HCT116 (cell line): ENCODE results near the gene EGF. TPM values are rescaled to one million over a fixed set of nuclear protein-coding genes. Genes with fewer than 3 reads are reported as not detected.

Experiments
- ATAC-seq: fragments of 200-7000 bp; cut with Tn5 transposase; 2 replicates; pipeline ENCODE4 v1.9.1; 2020; ENCODE audit warnings: mild to moderate bottlenecking, moderate library complexity
- BruUV-seq: library from RNA; stranded (reverse); fragments of 400-500 nt; replicated peaks from 2 replicates; lab custom pipeline; 2021; lab: Mats Ljungman, UMichigan
- CTCF ChIA-PET: fragments of 300-600 bp; sonication (Branson Sonifier 250); formaldehyde crosslinking; loops from one replicate; lab custom pipeline; 2021; ENCODE audit warnings: antibody characterized with exemption; lab: Charles Lee
- POLR2A ChIA-PET: fragments of 300-600, 350-600 bp; sonication (Branson Sonifier 250); formaldehyde crosslinking; loops from one replicate; lab custom pipeline; 2021; ENCODE audit warnings: antibody characterized with exemption; lab: Charles Lee
- RAD21 ChIA-PET, 2 experiments: fragments of 300-600 bp; sonication (Branson Sonifier 250); formaldehyde crosslinking; loops; one replicate each; lab custom pipeline; 2023; ENCODE audit warnings: low total read pairs in 2 of 2; ENCODE audit not compliant: uncharacterized antibody in 2 of 2, unreplicated experiment in 2 of 2, low non-redundant PET in 1 of 2; lab: Charles Lee
- DNase-seq: peaks from one replicate; pipeline ENCODE4 v3.0.0-alpha.2; 2010; ENCODE audit warnings: low read depth, low spot score
- H2AFZ ChIP-seq: fragments of 200-600 bp; shearing (Covaris generic), sonication (generic); 2 replicates; pipeline ENCODE4 v1.6.1; 2017; ENCODE audit warnings: low read depth, mixed run types, mixed read lengths, antibody characterized with exemption, low read length; ENCODE audit not compliant: poor library complexity, severe bottlenecking
- H3K27ac ChIP-seq: 2 replicates; pipeline ENCODE4 v1.5.1; 2012; ENCODE audit warnings: low read depth, low read length
- H3K27me3 ChIP-seq: fragments of 200-600 bp; sonication (generic); 2 replicates; pipeline ENCODE4 v1.6.1; 2016; ENCODE audit warnings: mixed run types, low read length, mixed read lengths; ENCODE audit not compliant: insufficient read depth
- H3K36me3 ChIP-seq, 2 experiments: fragments of 200-500 bp in 1 of 2; fragments of 200-600 bp in 1 of 2; sonication (Bioruptor generic) in 1 of 2; sonication (generic) in 1 of 2; 2 replicates each; pipeline versions ENCODE4 v1.5.1 to v1.6.1; 2014 to 2016; ENCODE audit warnings: low read length in 2 of 2, inconsistent platforms in 1 of 2, mixed read lengths in 1 of 2, mixed run types in 1 of 2; ENCODE audit not compliant: insufficient read depth in 2 of 2, control insufficient read depth in 1 of 2
- H3K4me1 ChIP-seq, 2 experiments: fragments of 200-600 bp in 1 of 2; sonication (generic) in 1 of 2; 2 replicates each; pipeline versions ENCODE4 v1.5.1 to v1.6.1; 2012 to 2017; ENCODE audit warnings: low read length in 2 of 2, inconsistent platforms in 1 of 2, mild to moderate bottlenecking in 1 of 2, mixed read lengths in 1 of 2, mixed run types in 1 of 2, moderate library complexity in 1 of 2; ENCODE audit not compliant: insufficient read depth in 2 of 2, control insufficient read depth in 1 of 2
- H3K4me2 ChIP-seq: fragments of 200-600 bp; sonication (generic); 2 replicates; pipeline ENCODE4 v1.6.1; 2017; ENCODE audit warnings: mixed run types, low read length, mixed read lengths
- H3K4me3 ChIP-seq, 2 experiments: fragments of 200-600 bp in 1 of 2; sonication (generic) in 1 of 2; replicated peaks in 1 of 2; 2 replicates each; pipeline ENCODE4 v1.5.1; 2011 to 2016; ENCODE audit warnings: low read length in 2 of 2, control low read depth in 1 of 2, low read depth in 1 of 2, mild to moderate bottlenecking in 1 of 2, mixed read lengths in 1 of 2, mixed run types in 1 of 2
- H3K79me2 ChIP-seq: fragments of 200-600 bp; sonication (generic); 2 replicates; pipeline ENCODE4 v1.6.1; 2017; ENCODE audit warnings: mild to moderate bottlenecking, mixed run types, low read length, moderate library complexity, mixed read lengths; ENCODE audit not compliant: insufficient read depth
- H3K9ac ChIP-seq: fragments of 200-600 bp; sonication (generic); 2 replicates; pipeline ENCODE4 v1.6.1; 2016; ENCODE audit warnings: low read length, mixed read lengths
- H3K9me2 ChIP-seq: fragments of 200-600 bp; sonication (generic), shearing (Covaris generic); 2 replicates; pipeline ENCODE4 v1.6.1; 2017; ENCODE audit warnings: mixed run types, mild to moderate bottlenecking, moderate library complexity; ENCODE audit not compliant: insufficient read depth
- H3K9me3 ChIP-seq, 2 experiments: fragments of 200-500 bp in 1 of 2; fragments of 200-600 bp in 1 of 2; sonication (Bioruptor generic) in 1 of 2; sonication (generic) in 1 of 2; 2 replicates each; pipeline ENCODE4 v1.6.1; 2014 to 2017; ENCODE audit warnings: low read length in 2 of 2, mixed read lengths in 2 of 2, inconsistent platforms in 1 of 2, low read depth in 1 of 2, mild to moderate bottlenecking in 1 of 2, mixed run types in 1 of 2, moderate library complexity in 1 of 2; ENCODE audit not compliant: control insufficient read depth in 1 of 2, insufficient read depth in 1 of 2
- H4K20me1 ChIP-seq: fragments of 200-600 bp; sonication (generic), shearing (Covaris generic); 2 replicates; pipeline ENCODE4 v1.6.1; 2017; ENCODE audit warnings: mixed run types, mild to moderate bottlenecking, moderate library complexity; ENCODE audit not compliant: insufficient read depth
- CBX3 ChIP-seq: IDR thresholded peaks from 2 replicates; pipeline ENCODE4 v1.6.1; 2012; ENCODE audit warnings: low read depth
- CEBPB ChIP-seq: IDR thresholded peaks from 2 replicates; pipeline ENCODE4 v1.6.1; 2012; ENCODE audit warnings: low read depth
- CTCF ChIP-seq, 3 experiments: fragments of 200-600 bp in 1 of 3; sonication (generic) in 1 of 3; IDR thresholded peaks in 2 of 3; conservative IDR thresholded peaks in 1 of 3; 2 replicates each; pipeline ENCODE4 v1.5.1; 2012 to 2017; ENCODE audit warnings: low read depth in 2 of 3, low read length in 2 of 3, antibody characterized with exemption in 1 of 3, borderline replicate concordance in 1 of 3, control low read depth in 1 of 3, mild to moderate bottlenecking in 1 of 3, mixed read lengths in 1 of 3, mixed run types in 1 of 3, moderate library complexity in 1 of 3; ENCODE audit not compliant: insufficient read depth in 1 of 3
- ELF1 ChIP-seq: IDR thresholded peaks from 2 replicates; pipeline ENCODE4 v1.6.1; 2012; ENCODE audit warnings: low read depth, borderline replicate concordance
- MAX ChIP-seq: IDR thresholded peaks from 2 replicates; pipeline ENCODE4 v1.6.1; 2012
- POLR2A ChIP-seq: IDR thresholded peaks from 2 replicates; pipeline ENCODE4 v1.7.0; 2011; ENCODE audit warnings: borderline replicate concordance; ENCODE audit not compliant: insufficient read depth, insufficient read length; ENCODE audit errors: extremely low read depth
- REST ChIP-seq: IDR thresholded peaks from 2 replicates; pipeline ENCODE4 v1.6.1; 2012; ENCODE audit warnings: low read depth
- SIN3A ChIP-seq: IDR thresholded peaks from 2 replicates; pipeline ENCODE4 v1.6.1; 2012; ENCODE audit warnings: low read depth
- YY1 ChIP-seq: IDR thresholded peaks from 2 replicates; pipeline ENCODE4 v1.6.1; 2011; ENCODE audit warnings: low read length, low read depth, moderate library complexity, mild to moderate bottlenecking; ENCODE audit not compliant: insufficient replicate concordance; ENCODE audit errors: extremely low read depth
- ZBTB33 ChIP-seq: IDR thresholded peaks from 2 replicates; pipeline ENCODE4 v1.6.1; 2011; ENCODE audit warnings: mild to moderate bottlenecking, low read length, moderate library complexity; ENCODE audit not compliant: insufficient replicate concordance; ENCODE audit errors: extremely low read depth
- intact Hi-C: fragments of 100-400 bp; cut with micrococcal nuclease; formaldehyde crosslinking; loops from 2 replicates; pipeline ENCODE4 v1.10.0; 2022
- total RNA-seq: library from RNA; stranded (reverse); gene quantifications from one replicate; pipeline ENCODE4 v1.2.1, GENCODE V29; 2021; ENCODE audit not compliant: unreplicated experiment

Gene EGF
- total RNA-seq, 1 experiment from 2014 or later = 0.57 TPM

GRCh38 chr4:109981936-109982335 is 69.3 kb downstream of the EGF start:
- Histone ChIP-seq H3K27me3 (no peaks in the 10 kb centered on the region), H3K4me1 (peaks cover 0 to 4% of the 10 kb centered on the region in 2 experiments; a peak in 1 of 4 replicates), H2AFZ (no peak overlapping the region), H3K27ac (no peak overlapping the region), H3K9me3 (no peaks in the 10 kb centered on the region), H3K36me3 (no peaks in the 10 kb centered on the region), H3K4me2 (no peak overlapping the region), H3K79me2 (no peaks in the 10 kb centered on the region), H3K9me2 (no peaks in the 10 kb centered on the region), H3K4me3 (no peak overlapping the region), H4K20me1 (no peaks in the 10 kb centered on the region), H3K9ac (no peak overlapping the region)
- ATAC-seq = no peak
- CTCF ChIA-PET = interaction anchor here (1.4 kb wide), 1 partner anchor 549 kb away, joined by 4 read pairs; the partner anchor contains the start of gene SEC24B
- TF ChIP-seq MAX (no peak), REST (no peak), ELF1 (no peak), POLR2A (no peak), YY1 (no peak)
- intact Hi-C loops = no loop called here
- RAD21 ChIA-PET = no interaction called here
- no TSS peak for BruUV-seq
- no peak for DNase-seq
- POLR2A ChIA-PET = no interaction called here

- ChIA-PET CTCF (interaction anchor here (1.4 kb wide), 1 partner anchor 549 kb away, joined by 4 read pairs; the partner anchor contains the start of gene SEC24B), POLR2A (no interaction called here), RAD21 (no interaction called here)
- Histone ChIP-seq H3K4me1 (peaks cover 0 to 4% of the 10 kb centered on the region in 2 experiments; a peak in 1 of 4 replicates), H3K36me3 (no peaks in the 10 kb centered on the region), H3K4me2 (no peak overlapping the region), H3K4me3 (no peak overlapping the region), H3K27ac (no peak overlapping the region), H3K9ac (no peak overlapping the region), H3K27me3 (no peaks in the 10 kb centered on the region), H4K20me1 (no peaks in the 10 kb centered on the region), H3K79me2 (no peaks in the 10 kb centered on the region), H2AFZ (no peak overlapping the region), H3K9me3 (no peaks in the 10 kb centered on the region), H3K9me2 (no peaks in the 10 kb centered on the region)
- intact Hi-C loops = no loop called here
- DNase-seq = no peak
- no TSS peak for BruUV-seq
- no peak for ATAC-seq
- TF ChIP-seq CBX3 (no peak), ZBTB33 (no peak), CTCF (IDR thresholded peaks at IDR 0.05 in 2 of 3, conservative IDR thresholded peaks at IDR 0.05 in 1 of 3; ENCODE audit: borderline replicate concordance in 1 of 3, insufficient read depth in 1 of 3, low read depth in 2 of 3, low read length in 2 of 3) (no peak), SIN3A (no peak), CEBPB (no peak)
Observed at GRCh38 chr4:109982521-109982920, 69.8 kb downstream of the EGF start.
